Measurements from ENCODE around the gene SUZ12.

GRCh38 chr17:31926100-31926729 lies 10.6 kb upstream of the SUZ12 start:
- no peak for TF ChIP-seq CTCF (IDR thresholded peaks at IDR 0.05; ENCODE audit: poor library complexity)
- no peak for TF ChIP-seq EZH2 (IDR thresholded peaks at IDR 0.05; ENCODE audit: borderline replicate concordance)
- no peak for TF ChIP-seq EZH2phosphoT487 (IDR thresholded peaks at IDR 0.05; ENCODE audit: low read depth, severe bottlenecking, unreplicated experiment)

Measured in hepatocyte (in vitro differentiated cells).